Measurements from ENCODE around the gene CMKLR1. TPM values are rescaled to one million over a fixed set of nuclear protein-coding genes. Genes with fewer than 3 reads are reported as not detected.

CMKLR1 gene
- total and polyA plus RNA-seq, 4 donors: 0.67 to 13.7 (median 5.8) TPM

DNA sequence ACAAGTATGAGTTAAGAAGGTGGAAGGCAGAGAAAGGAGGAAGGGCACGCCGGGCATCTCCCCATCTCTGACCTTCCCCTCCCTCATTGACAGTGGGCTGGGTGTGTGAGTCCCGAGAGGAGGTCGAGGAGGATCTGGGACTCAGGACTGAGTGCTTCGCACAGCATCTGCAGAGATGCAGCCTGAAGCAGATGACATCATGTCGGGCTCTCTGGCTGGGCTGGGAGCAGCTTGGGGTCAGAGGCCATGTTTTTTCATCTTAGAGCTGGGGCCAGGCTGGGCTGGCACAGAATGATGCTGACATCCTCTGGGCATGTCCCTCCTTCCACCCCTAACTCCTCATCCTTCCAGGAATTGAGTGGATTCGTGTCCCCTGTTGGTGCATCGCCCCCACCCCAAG is 43.5 kb downstream of the CMKLR1 start:
- Histone ChIP-seq H3K9ac (ENCODE audit: low read depth in 1 of 2, low read length in 2 of 2) (no peak overlapping the region), H3K9me3 (ENCODE audit: control insufficient read depth in 4 of 4, low read length in 3 of 4) (no peaks in the 10 kb centered on the region), H3K4me1 (ENCODE audit: control insufficient read depth in 4 of 4, insufficient read depth in 4 of 4, low read length in 3 of 4) (peaks cover 0 to 9% (median 2%) of the 10 kb centered on the region in 4 donors), H3K4me3 (ENCODE audit: low read depth in 1 of 3, low read length in 3 of 3) (no peak overlapping the region), H3K27me3 (ENCODE audit: control insufficient read depth in 4 of 4, insufficient read depth in 4 of 4, low read length in 3 of 4) (peaks cover 0 to 3% (median 0%) of the 10 kb centered on the region in 4 donors), H3K27ac (ENCODE audit: low read depth in 1 of 2, low read length in 2 of 2) (no peak overlapping the region), H3K36me3 (ENCODE audit: control insufficient read depth in 4 of 4, insufficient read depth in 3 of 4, low read depth in 1 of 4, low read length in 3 of 4) (peaks cover 0 to 2% (median 0%) of the 10 kb centered on the region in 4 donors)
- TF ChIP-seq ATF3 (IDR thresholded peaks at IDR 0.05) (no peak), YY1 (IDR thresholded peaks at IDR 0.05) (no peak), RAD21 (IDR thresholded peaks at IDR 0.05) (no peak), SP1 (IDR thresholded peaks at IDR 0.05) (no peak), HNF4A (conservative IDR thresholded peaks at IDR 0.05) (no peak), RXRA (IDR thresholded peaks at IDR 0.05) (no peak), MAX (IDR thresholded peaks at IDR 0.05) (no peak), FOXA1 (IDR thresholded peaks at IDR 0.05) (no peak), ZBTB33 (IDR thresholded peaks at IDR 0.05) (no peak), CTCF (IDR thresholded peaks at IDR 0.05; ENCODE audit: low read depth, low read length, missing input control) (no peak), FOXA2 (IDR thresholded peaks at IDR 0.05) (no peak), JUND (IDR thresholded peaks at IDR 0.05) (no peak), HNF4G (IDR thresholded peaks at IDR 0.05) (no peak), NR2F2 (IDR thresholded peaks at IDR 0.05) (no peak), GABPA (IDR thresholded peaks at IDR 0.05 in 1 of 2, conservative IDR thresholded peaks at IDR 0.05 in 1 of 2) (no peak), REST (IDR thresholded peaks at IDR 0.05) (no peak), EGR1 (IDR thresholded peaks at IDR 0.05; ENCODE audit: low read depth in 2 of 2) (no peak)
- DNase-seq (ENCODE audit: low spot score): no peak
- WGBS: 63% methylated on average over 8 of the region's 8 CpGs

Data from liver (tissue), 9 donors.